ENCODE results near the gene GSTM5.

- TF ChIP-seq, protein P1, sequence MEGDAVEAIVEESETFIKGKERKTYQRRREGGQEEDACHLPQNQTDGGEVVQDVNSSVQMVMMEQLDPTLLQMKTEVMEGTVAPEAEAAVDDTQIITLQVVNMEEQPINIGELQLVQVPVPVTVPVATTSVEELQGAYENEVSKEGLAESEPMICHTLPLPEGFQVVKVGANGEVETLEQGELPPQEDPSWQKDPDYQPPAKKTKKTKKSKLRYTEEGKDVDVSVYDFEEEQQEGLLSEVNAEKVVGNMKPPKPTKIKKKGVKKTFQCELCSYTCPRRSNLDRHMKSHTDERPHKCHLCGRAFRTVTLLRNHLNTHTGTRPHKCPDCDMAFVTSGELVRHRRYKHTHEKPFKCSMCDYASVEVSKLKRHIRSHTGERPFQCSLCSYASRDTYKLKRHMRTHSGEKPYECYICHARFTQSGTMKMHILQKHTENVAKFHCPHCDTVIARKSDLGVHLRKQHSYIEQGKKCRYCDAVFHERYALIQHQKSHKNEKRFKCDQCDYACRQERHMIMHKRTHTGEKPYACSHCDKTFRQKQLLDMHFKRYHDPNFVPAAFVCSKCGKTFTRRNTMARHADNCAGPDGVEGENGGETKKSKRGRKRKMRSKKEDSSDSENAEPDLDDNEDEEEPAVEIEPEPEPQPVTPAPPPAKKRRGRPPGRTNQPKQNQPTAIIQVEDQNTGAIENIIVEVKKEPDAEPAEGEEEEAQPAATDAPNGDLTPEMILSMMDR (IDR thresholded peaks at IDR 0.05; ENCODE audit: low read length), result no peak
- TF ChIP-seq EZH2 (IDR thresholded peaks at IDR 0.05; ENCODE audit: borderline replicate concordance, low read length), result no peak
Measured at GRCh38 chr1:109740615-109741373, 28.7 kb downstream of the GSTM5 start, which contains the start of gene GSTM3.

Data from OCI-LY1 (cell line).